HG03108 (cell line): ENCODE results near the gene SYCN.
"Not testable (repeated sequence)": the region's sequence is repeated elsewhere in the genome, so short reads cannot be mapped to it uniquely, and the experiment has no call there.

Source experiments
- ATAC-seq: cut with Tn5 transposase; IDR thresholded peaks from one replicate; pipeline ENCODE4 v1.9.1; 2021; ENCODE audit warnings: moderate library complexity; ENCODE audit not compliant: unreplicated experiment

Gene SYCN

DNA sequence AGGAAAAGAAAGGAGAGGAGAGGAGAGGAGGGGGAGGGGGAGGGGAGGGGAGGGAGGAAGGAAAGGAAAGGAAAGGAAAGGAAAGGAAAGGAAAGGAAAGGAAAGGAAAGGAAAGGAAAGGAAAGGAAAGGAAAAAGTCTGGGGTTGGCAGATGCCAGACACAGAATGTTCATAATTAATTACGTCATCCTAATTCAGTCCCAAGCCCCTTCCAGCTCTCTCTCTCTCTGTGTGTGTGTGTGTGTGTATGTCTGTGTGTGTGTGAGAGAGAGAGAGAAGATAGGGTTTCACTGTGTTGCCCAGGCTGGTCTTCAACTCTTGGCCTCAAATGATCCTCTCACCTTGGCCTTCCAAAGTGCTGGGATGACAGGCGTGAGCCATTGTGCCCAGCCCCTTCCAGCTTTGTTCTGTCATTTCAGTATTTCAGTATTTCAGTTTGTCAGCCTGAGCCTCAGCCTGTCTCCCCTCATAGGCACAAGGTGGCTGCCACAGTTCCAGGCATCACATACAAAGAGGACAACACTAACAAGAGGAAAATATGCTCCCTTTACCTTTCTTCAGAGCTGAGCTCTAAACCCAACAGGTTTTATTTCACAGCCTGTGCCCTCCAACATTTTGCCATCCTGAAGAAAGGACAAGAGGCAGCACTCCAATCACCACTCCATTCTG is 26.2 kb upstream of the SYCN start:
- no peak for ATAC-seq

GRCh38 chr19:39224910-39225309 is 20.8 kb upstream of the SYCN start:
- no peak for ATAC-seq

- no peak for ATAC-seq
Observed at GRCh38 chr19:39223703-39224279, 19.7 kb upstream of the SYCN start.

- ATAC-seq, result not testable (repeated sequence)
Observed at GRCh38 chr19:39219108-39219507, 15.0 kb upstream of the SYCN start.

- ATAC-seq, result no peak
Observed at GRCh38 chr19:39218230-39219007, 14.4 kb upstream of the SYCN start.

DNA sequence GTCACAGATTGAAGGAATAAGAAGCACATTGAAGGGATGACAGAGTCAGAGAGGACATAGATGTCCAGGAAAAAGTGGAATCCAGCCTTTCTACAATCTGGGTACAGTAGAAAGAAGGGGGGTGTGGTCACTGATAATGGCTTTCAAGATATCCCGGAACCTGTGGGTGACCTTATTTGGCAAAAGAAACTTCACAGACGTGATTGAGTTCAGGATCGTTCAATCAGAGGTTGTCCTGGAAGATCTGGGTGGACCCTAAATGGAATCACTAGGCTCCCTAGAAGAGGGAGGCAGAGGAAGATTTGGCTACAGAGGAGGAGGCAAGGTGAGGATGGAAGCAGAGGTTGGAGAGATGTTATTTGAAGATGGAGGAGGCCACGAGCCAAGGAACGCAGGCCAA is 13.0 kb upstream of the SYCN start:
- no peak for ATAC-seq

GRCh38 chr19:39215323-39215722 is 11.3 kb upstream of the SYCN start:
- not testable (repeated sequence) for ATAC-seq

DNA sequence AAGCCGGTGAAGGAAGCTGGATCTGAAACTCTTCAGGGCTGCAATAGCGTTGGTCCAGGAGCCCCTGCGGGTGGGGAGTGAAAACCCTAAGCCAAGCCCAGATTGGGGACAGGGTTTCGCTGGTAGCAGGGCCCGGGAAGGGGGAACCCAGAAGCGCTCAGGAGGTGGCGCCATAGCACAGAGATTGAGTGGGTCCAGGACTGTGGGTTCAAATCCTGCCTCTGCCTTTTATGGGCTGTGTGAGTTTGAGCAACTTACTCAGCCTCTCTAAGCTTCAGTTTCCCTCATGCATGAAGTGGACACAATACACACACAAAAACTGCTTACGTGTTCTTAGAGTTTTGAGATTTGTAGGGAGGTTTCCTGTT is 8.3 kb upstream of the SYCN start:
- no peak for ATAC-seq

- no peak for ATAC-seq
Observed at GRCh38 chr19:39211731-39212374, 7.8 kb upstream of the SYCN start.

DNA sequence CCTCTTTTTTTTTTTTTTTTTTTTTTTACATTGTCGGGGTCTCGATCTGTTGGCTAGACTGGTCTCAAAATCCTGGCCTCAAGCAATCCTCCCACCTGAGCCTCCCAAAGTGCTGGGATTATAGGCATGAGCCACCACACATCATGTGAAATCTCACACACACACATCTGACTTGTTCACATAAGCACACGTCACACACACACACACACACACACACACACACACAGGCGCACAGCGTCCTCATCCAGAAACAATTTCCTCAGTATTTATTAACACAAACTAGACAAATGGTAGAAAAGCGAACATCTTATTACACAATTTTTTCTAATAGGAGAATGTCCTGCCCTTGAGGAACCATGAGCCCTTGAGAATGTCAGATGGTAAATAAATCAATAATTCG is 5.1 kb upstream of the SYCN start:
- no peak for ATAC-seq

DNA sequence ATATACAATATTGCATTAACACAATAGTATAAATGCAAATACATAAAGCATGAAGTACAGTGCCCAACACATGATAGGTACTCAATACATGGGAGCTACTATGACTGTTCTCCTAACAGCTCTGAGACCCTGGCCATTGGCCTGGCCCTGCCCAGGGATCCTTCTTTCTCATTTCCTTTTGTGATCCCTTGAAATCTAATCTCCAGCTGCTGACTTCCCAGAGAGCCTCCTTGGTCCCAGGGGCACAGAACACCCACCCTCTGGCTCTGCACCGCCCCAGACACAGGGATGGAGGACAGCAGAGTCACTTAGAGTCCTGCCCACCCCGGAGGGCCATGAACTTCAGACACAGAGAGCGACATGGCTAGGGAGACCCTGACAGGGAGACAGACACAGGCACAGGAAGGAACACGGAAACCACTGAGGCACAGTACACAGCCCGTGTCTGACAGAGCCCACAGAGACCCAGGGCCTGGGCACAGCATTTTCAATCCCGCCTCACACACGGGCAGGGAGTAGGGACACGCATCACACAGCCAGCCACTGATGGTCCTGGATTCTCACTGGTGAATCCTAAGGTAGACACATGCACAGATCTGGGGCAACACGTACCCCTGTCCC is 4.2 kb upstream of the SYCN start:
- no peak for ATAC-seq

- ATAC-seq, result no peak
Observed at GRCh38 chr19:39207293-39207836, 3.3 kb upstream of the SYCN start.

DNA sequence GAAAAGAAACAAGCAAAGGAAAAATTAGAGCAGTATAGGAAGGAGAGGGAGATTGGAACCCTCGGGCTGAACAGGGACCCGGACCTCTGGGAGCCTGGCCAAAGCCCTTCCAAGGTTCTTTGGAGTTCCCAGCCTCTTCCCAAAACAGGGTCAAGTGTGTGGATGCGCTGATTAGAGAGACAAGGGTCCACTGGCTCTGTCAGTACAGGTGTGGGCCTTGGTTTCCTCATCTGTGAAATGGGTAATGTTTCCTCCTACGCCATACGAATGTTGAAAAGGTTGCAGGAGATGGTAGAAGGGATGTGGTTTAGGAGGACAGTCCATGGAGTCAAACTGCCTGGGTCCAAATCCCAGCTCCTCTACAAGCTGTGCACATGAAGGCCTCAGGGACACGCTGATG is 2.1 kb upstream of the SYCN start:
- ATAC-seq, result no peak

GRCh38 chr19:39205449-39205764 is 1.3 kb upstream of the SYCN start:
- no peak for ATAC-seq

DNA sequence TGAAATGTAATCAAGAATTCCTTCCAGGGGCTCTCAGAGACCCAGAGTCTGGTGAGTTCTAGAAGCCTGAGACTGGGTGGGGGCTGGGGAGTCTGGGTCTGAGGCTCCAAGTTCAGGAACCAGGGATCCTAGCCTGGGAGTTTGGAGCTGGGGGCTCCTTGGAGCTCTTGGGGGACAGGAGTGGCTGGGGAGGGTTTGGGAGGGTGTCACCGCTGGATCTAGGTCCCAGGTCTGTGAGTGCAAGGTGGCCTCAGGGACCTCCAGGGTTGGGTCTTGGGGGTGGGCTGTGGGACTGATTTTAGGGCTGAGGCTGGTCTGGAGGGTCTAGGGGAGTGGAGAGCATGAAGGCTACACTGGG is 1.1 kb downstream of the SYCN start:
- no peak for ATAC-seq

DNA sequence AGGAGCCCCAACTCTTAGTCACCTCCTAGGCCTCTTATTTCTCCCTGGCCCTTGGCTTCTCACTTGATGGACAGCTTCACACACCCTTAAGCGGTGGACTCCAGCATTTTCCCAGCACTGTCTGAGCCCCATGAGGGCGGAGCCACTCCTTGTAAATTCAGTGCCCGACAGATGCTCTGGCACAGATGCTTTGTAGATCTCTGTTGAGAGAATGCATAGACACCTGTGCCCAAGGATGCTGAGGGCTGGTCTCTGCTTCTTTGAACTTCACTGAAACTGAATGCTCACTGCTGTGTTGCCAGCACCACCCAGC is 3.3 kb downstream of the SYCN start:
- no peak for ATAC-seq

DNA sequence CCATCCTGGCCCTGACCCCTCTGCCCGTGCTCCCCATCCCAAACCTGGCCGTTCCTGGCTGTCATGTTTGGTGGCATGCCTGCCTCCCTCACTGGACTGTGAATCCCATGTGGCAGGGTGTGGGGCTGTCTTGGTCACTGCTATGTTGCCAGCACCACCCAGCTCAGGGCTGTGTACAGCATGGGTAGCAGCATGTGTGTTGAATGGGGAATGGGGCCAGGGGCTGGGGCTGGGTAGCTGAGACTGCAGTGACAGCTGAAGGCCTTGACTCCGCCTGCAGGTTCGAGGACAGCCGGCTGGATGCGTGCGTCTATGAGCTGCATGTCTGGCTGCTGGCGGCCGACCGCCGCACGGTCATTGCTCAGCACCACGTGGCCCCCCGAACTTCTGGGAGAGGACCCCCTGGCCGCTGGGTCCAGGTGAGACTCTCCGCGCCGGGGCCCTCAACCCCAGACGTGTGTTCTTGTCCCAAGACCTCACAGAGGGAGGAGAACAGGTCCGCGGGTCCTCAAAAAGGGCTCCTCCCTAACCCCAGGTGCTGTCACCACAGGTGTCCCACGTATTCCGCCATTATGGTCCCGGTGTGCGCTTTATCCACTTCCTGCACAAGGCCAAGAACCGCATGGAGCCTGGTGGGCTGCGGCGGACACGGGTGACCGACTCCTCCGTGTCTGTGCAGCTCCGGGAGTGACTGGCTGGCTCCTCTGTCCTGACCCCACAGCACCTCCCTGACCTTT is 3.8 kb downstream of the SYCN start:
- no peak for ATAC-seq

DNA sequence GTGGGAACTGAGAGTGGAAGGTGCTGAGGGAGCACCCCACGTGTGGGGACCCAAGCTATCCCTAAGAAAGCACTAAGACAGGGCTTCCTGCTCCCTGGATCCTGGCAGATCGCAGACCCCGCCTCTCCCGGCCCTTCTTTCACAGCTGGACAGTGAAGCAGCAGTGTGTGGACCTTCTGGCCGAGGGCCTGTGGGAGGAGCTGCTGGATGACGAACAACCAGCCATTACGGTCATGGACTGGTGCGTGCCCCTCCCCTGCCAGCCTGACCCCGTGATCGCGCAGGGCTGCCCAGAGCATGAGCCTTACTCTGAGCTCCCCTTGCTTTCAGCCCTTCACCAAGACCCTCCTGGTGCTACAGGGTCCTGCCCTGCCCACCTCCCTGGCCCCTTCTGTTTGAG is 5.0 kb downstream of the SYCN start:
- ATAC-seq, result no peak

GRCh38 chr19:39197808-39198207 is 6.3 kb downstream of the SYCN start:
- ATAC-seq, result no peak

GRCh38 chr19:39196860-39197562 is 7.1 kb downstream of the SYCN start, which contains the start of gene NCCRP1:
Gene NCCRP1 (plus strand): TSS chr19:39196964. CDS start chr19:39196983, 19 bp downstream.
- no peak for ATAC-seq
